Measurements from ENCODE around the gene MNAT1. TPM values are rescaled to one million over a fixed set of nuclear protein-coding genes. Genes with fewer than 3 reads are reported as not detected.

Gene MNAT1
- total and polyA plus RNA-seq, 9 of the 15 experiments (the other 6 are each of a cell fraction or from before 2014, with no cell fraction given): 37.8 to 83.3 (median 60.4) TPM

GRCh38 chr14:60965402-60965801 lies 230.8 kb downstream of the MNAT1 start (continued):
- TF ChIP-seq ID3 (CRISPR knock-in tag; IDR thresholded peaks at IDR 0.05): no peak
- TF ChIP-seq ID3 (tag; IDR thresholded peaks at IDR 0.05): no peak
- no peak for TF ChIP-seq ZMIZ1 (IDR thresholded peaks at IDR 0.05; ENCODE audit: low read depth in 2 of 2, low read length in 2 of 2)
- TF ChIP-seq PCBP2 (IDR thresholded peaks at IDR 0.05; ENCODE audit: low read depth, low read length, poor library complexity, severe bottlenecking): no peak
- no peak for TF ChIP-seq RBM39 (optimal IDR thresholded peaks at IDR 0.05; ENCODE audit: low read depth, low read length)
- no peak for TF ChIP-seq ATF7 (IDR thresholded peaks at IDR 0.05)
- no peak for TF ChIP-seq HDAC6 (IDR thresholded peaks at IDR 0.05; ENCODE audit: low read depth, low read length)
- TF ChIP-seq SRSF1 (IDR thresholded peaks at IDR 0.05; ENCODE audit: low read depth, low read length): no peak
- TF ChIP-seq, protein P1, sequence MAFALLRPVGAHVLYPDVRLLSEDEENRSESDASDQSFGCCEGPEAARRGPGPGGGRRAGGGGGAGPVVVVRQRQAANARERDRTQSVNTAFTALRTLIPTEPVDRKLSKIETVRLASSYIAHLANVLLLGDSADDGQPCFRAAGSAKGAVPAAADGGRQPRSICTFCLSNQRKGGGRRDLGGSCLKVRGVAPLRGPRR (CRISPR knock-in tag; IDR thresholded peaks at IDR 0.05): no peak
- no peak for TF ChIP-seq ZBTB1 (CRISPR knock-in tag; IDR thresholded peaks at IDR 0.05; ENCODE audit: borderline replicate concordance, low read depth)
- peak; percentile 11; the same call in 1 of the 2 replicates for TF ChIP-seq STAT5A (IDR thresholded peaks at IDR 0.05; ENCODE audit: borderline replicate concordance, low read length)
- TF ChIP-seq CBFA2T3 (IDR thresholded peaks at IDR 0.05): peak; percentile 35; the same call in 1 of the 2 replicates
- TF ChIP-seq FOSL1 (tag; conservative IDR thresholded peaks at IDR 0.05): peak; percentile 49; the same call in 1 of the 2 replicates
- TF ChIP-seq JUND (IDR thresholded peaks at IDR 0.05; ENCODE audit: borderline replicate concordance, low read depth, low read length): peak; percentile 52; the same call in 1 of the 2 replicates
- TF ChIP-seq JUND (tag; IDR thresholded peaks at IDR 0.05; ENCODE audit: borderline replicate concordance, low read depth, low read length): no peak
- TF ChIP-seq ARID1B (IDR thresholded peaks at IDR 0.05): peak; percentile 27; the same call in 1 of the 2 replicates
- TF ChIP-seq HDAC3 (IDR thresholded peaks at IDR 0.05; ENCODE audit: borderline replicate concordance, partially characterized antibody): no peak

All from K562 (cell line).